OCI-LY1 (cell line): ENCODE data around the gene A2ML1.
"Not testable (repeated sequence)": the region's sequence is repeated elsewhere in the genome, so short reads cannot be mapped to it uniquely, and the experiment has no call there.

Experiments
- EZH2 ChIP-seq: fragments of 200-600 bp; sonication (generic), shearing (Covaris generic); IDR thresholded peaks from 2 replicates; pipeline ENCODE4 v1.8.0; 2017; ENCODE audit warnings: borderline replicate concordance, mixed run types, mild to moderate bottlenecking, antibody characterized with exemption, low read length, moderate library complexity, mixed read lengths
- TF ChIP-seq, protein P1 (sequence below): fragments of 200-600 bp; sonication (generic), shearing (Covaris generic); IDR thresholded peaks from 2 replicates; pipeline ENCODE4 v1.5.1; 2017; ENCODE audit warnings: mild to moderate bottlenecking, antibody characterized with exemption, low read length, moderate library complexity, mixed read lengths

DNA sequence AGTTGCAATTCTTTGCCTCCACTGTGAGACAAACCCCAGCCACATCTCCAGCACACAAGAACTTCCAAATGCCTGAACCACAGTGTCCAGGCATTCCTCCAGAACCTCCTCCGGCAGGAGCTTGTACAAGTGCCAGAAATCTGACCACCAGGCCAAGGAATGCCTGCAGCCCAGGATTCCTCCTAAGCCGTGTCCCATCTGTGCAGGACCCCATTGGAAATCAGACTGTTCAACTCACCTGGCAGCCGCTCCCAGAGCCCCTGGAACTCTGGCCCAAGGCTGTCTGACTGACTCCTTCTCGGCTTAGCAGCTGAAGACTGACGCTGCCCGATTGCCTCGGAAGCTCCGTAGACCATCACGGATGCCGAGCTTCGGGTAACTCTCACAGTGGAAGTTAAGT is 15.3 kb upstream of the A2ML1 start:
- TF ChIP-seq EZH2: not testable (repeated sequence)
- TF ChIP-seq, protein P1, sequence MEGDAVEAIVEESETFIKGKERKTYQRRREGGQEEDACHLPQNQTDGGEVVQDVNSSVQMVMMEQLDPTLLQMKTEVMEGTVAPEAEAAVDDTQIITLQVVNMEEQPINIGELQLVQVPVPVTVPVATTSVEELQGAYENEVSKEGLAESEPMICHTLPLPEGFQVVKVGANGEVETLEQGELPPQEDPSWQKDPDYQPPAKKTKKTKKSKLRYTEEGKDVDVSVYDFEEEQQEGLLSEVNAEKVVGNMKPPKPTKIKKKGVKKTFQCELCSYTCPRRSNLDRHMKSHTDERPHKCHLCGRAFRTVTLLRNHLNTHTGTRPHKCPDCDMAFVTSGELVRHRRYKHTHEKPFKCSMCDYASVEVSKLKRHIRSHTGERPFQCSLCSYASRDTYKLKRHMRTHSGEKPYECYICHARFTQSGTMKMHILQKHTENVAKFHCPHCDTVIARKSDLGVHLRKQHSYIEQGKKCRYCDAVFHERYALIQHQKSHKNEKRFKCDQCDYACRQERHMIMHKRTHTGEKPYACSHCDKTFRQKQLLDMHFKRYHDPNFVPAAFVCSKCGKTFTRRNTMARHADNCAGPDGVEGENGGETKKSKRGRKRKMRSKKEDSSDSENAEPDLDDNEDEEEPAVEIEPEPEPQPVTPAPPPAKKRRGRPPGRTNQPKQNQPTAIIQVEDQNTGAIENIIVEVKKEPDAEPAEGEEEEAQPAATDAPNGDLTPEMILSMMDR: not testable (repeated sequence)
